MV-4-11 (cell line): ENCODE results near the gene APOB.

ENCODE experiments used
- DNase-seq: peaks from one replicate; lab custom pipeline; 2025; lab: John Stamatoyannopoulos, UW

Gene APOB

GRCh38 chr2:21002814-21003192, 41.1 kb downstream of the APOB start:
- DNase-seq, result no peak

- DNase-seq, result no peak
These were observed 41.7 kb downstream of the APOB start for GRCh38 chr2:21001988-21002813.

DNA sequence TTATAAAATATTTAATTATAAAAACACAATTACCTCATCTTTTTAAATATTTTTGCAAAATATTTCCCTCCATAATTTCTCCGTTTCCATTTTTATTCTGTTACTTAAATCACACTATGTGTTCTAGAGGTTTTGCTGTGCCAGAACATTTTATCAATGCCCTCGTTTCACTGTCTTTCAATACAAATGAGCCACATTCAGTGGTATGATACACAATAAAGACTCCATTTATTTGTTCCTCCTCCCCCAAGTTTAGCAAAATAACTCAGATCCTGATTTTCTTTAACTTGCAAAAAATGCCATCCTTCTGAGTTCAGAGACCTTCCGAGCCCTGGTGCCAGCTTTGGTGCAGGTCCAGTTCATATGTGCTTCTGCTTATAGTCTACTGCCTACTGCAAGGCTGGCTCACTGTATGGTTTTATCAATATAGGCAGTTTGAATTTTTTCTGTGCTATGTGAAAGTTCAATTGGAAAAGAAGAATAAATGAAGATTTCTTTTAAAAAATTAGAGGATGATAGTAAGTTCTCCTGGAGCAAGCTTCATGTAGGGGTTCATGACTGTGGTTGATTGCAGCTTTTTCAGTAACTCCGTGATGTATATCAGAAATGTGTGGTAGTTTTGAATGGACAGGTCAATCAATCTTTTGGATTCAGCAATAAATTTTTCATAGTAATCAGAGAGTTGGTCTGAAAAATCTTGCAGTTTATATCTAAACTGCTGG, 42.5 kb downstream of the APOB start:
- no peak for DNase-seq

- DNase-seq, result no peak
These were observed 43.8 kb downstream of the APOB start for GRCh38 chr2:20999906-21000645.

DNA sequence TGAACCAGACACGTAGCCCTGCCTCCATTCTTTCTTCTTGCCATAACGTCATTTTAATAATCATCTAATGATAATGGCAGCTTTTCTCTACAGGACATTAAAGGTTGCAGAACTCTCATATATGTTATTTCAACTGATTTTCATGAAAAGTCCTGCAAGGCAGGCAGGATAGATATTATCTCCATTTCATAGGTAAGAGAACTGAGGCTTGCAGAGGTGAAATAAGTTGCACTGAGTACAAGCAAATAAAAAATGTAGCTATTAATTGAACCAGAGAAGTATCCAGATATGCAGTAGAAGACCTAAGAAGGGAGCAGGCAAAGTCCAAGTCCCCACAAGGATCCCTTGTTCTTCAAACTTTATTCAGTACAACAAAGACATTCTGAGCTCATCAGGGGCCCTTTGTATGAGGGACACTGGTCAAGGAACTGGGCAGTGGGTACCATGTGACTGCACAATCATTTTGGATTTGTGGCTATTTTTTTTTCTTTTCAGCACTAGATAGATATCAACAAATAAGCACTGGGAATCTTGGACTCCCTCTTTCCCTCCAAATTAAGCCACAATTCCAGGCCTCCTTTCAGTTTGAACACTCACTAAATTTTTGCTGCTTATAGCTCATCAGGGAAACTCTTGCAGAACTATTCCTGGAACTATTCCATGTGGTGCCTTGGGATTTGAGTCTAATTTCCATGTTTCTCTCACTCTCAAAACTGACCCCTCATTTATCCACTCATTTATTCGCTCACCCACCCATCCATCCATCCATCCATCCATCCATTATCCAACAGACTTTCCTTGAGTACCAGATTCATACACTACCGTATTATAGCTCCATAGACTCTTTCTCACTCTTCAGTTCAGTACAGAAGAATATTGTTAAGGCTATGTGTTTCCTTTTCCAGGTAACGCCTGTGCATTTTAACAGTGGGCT, 44.6 kb downstream of the APOB start:
- DNase-seq, result no peak

DNA sequence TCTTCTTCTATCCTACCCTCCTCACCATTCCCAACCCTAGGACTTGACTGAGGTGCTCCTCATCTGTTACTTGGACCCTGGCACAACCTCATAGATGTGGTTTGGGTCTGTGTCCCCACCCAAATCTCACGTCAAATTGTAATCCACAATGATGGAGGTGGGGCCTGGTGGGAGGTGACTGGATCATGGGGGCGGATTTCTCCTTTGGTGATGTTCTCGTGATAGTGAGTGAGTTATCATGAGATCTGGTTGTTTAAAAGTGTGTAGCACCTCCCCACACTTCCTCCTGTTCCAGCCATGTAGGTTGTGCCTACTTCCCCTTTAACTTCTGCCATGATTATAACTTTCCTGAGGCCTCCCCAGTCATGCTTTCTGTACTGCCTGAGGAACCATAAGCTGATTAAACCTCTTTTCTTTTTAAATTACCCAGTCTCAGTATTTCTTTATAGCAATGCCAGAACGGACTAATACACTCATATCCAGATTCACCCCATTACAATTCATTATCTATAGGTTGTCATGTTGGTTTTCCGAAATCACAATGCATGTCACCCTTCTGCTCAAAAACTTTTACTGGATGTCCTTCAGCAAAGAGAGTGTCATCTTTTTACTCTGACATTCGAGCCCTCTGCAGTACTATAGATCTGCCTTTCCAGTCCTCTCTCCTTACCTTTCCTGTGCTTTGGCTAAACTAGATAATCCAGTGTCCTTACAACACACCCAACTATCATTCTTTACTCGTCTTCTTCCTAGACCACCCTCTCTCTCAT, 45.7 kb downstream of the APOB start:
- peak; percentile 7 for DNase-seq

- no peak for DNase-seq
These were observed 49.7 kb downstream of the APOB start for GRCh38 chr2:20994130-20994529.

DNA sequence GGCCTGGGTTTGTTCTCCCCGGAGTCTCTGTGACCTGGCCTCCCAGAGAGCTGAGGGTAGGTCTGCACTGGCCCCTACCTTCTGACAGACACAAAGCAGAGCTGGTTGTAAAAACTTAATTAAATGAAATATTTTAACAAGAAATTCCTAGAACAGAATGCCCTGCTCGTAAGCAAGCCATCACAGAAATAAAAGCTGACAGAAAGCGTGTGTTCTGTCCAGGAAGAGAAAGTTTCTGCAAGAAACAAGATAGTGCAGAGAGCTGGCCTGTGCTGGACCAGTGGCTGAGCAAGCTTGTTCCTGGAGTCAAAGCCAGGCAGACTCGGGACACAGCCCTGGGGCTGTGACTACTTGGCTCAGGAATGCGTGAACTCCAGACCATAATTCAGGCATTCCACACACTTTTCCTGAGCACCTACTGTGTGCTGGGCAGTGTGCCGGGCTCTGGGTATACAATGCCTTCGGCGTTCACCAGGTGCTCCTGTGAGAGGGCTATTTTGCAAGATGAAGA, 51.6 kb downstream of the APOB start:
- DNase-seq, result no peak

DNA sequence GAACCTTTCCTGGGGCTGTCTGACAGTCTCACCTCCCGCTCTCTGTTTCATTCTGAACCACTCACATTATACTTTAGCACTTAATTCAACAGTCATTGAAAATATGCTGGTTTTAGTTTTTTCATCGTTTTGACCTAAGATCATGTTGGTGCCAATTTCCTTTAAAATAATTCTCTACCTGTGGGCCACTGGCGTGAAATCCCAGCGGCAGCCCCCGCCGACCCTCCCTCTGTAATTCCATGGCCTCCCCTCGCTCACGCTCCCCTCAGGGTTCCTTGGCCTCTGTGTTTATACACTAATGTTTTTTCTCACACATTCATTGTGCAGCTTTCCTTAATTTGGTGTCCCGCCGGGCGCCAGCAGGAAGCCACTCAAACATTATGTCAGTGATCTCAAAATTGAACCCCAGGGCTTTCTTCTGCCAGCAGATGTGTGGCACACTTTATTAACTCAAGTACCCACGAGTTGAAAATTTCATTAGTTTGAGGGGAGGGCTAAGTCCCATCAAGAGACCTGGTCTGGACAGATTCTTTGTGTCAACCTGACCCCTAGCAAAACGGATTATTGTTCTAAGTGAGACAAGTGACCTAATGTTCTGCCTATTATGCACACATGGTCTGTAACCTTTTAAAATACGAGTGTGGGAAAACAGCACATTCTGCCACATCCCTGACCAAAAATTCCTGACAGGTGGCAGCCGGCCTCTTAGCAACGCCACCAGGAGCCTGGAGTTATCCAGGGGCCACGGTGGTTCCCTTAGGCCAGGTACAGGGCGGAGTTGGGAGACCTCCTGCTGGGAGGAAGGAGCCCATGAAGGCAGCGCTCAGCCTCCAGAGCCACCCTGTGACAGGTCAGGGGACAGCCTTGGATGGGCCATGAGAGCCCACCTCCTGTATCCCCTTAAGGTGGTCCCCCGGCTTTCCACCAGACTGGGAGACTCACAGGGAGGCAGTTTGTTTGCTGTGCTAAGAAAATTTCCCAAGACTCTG, 53.1 kb downstream of the APOB start:
- no peak for DNase-seq

- DNase-seq, result no peak
These were observed 54.5 kb downstream of the APOB start for GRCh38 chr2:20989404-20989803.

- no peak for DNase-seq
These were observed 55.0 kb downstream of the APOB start for GRCh38 chr2:20988905-20989304.

DNA sequence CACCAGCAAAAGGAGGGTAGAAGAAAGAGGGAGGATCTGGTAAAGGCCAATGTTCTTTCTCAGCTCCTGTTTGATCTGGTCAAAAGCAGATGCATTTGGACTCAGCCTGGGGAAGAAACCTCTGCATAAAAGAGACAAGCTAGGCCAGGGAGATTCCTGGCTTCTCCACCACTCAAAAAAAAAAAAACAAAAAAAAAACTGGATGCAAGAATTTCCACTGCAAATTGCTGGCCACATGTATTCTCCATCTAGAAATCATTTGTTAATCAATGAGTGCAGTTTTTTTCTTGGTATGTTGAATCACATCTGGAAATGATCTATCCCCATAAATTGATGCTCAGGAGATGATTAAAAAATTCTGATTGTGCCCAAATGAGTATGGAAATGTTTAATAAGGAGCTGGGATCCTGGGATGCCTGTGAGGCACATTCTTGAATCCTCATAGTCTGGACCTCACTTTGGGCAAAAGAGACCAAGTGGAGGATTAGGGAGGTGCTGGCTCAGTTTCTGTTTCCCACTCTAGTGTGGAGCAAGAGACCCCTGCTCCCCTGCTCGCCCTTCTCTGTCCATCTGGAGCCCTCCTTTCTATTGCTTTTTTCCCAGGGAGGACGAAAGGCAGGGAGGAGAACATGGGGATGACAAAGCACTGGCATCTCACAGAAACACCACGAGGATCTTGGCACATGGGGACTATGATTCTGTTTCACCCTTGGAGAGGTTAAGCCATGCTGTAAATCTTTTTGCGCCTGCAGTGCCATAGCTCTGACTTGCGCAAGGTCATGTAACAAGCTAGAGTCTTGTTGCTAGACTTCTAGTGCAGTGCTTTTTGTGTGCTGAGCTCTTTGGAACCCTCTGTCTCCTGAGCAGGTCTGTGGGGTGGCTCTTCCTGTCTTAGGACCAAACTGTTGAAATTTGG, 57.6 kb downstream of the APOB start:
- no peak for DNase-seq

DNA sequence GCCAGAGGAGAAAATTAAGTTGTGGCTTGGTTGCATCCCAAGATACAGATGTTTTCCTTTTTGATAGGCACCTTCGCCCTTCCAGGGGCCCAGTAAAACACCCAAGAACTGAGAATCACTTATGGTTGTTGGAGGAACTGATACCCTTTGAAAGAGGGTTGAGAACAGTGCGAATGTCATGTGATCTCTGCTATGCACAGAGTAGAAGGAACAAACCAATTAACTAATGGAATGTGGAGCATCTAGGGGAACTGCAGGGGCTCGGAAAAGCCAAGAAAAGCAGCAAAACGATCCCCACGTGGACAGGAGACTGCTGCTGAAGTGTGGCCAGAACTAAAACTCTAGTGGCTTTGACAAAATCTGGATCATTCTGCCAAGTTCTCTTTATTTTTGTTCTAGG, 58.8 kb downstream of the APOB start:
- no peak for DNase-seq

DNA sequence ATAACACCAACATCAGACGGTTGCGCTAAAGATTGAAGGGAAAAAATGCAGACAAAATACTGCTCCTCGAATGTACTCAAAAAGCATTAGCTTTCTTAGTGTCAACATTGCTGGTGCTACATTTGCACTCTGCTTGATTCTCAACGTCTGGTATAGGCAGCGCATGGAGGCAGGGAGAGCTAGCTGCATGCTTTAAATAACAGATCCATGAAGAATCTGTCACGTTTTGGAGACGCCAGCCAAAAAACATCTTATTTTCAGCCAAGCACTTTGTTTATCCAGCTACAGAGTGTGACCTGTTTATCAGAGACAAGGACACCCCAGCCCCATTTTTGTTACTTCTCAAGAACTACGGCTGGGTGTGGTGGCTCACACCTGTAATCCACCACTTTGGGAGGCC, 59.5 kb downstream of the APOB start:
- DNase-seq, result no peak

DNA sequence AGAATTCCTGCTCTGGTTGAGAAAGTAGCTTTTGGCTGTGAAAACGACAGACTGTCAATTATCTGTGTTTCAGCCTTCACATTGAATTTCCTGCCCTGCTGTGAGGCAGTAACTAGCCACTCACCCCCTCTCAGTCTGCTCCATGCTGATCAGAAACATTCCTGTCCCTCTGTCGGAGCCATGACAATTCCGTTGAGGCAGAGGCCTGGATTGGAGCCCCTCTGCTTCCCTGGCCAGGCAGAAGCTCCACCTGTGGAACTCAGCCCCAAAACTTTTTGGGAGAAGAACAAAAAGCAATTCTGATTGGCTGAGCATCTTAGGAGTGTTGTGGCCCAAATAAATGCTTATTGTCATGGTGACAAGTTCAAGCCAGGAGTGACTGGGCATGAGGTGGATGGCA, 60.0 kb downstream of the APOB start:
- DNase-seq, result no peak

- no peak for DNase-seq
These were observed 61.0 kb downstream of the APOB start for GRCh38 chr2:20982861-20983260.

GRCh38 chr2:20977520-20978180, 66.2 kb downstream of the APOB start:
- DNase-seq, result no peak

GRCh38 chr2:20976527-20976926, 67.3 kb downstream of the APOB start:
- DNase-seq, result no peak
